ENCODE data around the gene AHI1. TPM values are rescaled to one million over a fixed set of nuclear protein-coding genes. Genes with fewer than 3 reads are reported as not detected.

Gene AHI1
- total RNA-seq, 2 experiments from 2014 or later = 10.8 to 14.0 TPM

GRCh38 chr6:135306740-135307420 lies 190.7 kb downstream of the AHI1 start:
- no peak for DNase-seq
- Mint-ChIP-seq H3K9me3 (no peaks in the 10 kb centered on the region), H3K4me3 (no peak overlapping the region), H3K4me1 (peaks cover 3% of the 10 kb centered on the region), H3K27ac (no peak overlapping the region), H3K27me3 (no peaks in the 10 kb centered on the region), H3K36me3 (ENCODE audit: low read depth) (peaks cover 7% of the 10 kb centered on the region)
- ChIA-PET CTCF (no interaction called here), POLR2A (no interaction called here)

GRCh38 chr6:135306166-135306565 lies 191.4 kb downstream of the AHI1 start:
- Mint-ChIP-seq H3K36me3 (ENCODE audit: low read depth) (peaks cover 9% of the 10 kb centered on the region), H3K4me3 (no peak overlapping the region), H3K9me3 (no peaks in the 10 kb centered on the region), H3K27ac (no peak overlapping the region), H3K27me3 (no peaks in the 10 kb centered on the region), H3K4me1 (peaks cover 3% of the 10 kb centered on the region)
- DNase-seq = no peak
- POLR2A ChIA-PET = no interaction called here
- CTCF ChIA-PET = no interaction called here

- Mint-ChIP-seq H3K4me1 (peaks cover 3% of the 10 kb centered on the region), H3K9me3 (no peaks in the 10 kb centered on the region), H3K27me3 (no peaks in the 10 kb centered on the region), H3K4me3 (no peak overlapping the region), H3K36me3 (ENCODE audit: low read depth) (peaks cover 9% of the 10 kb centered on the region), H3K27ac (no peak overlapping the region)
- ChIA-PET CTCF (no interaction called here), POLR2A (no interaction called here)
- no peak for DNase-seq
Observed at GRCh38 chr6:135305684-135306083, 191.9 kb downstream of the AHI1 start.

GRCh38 chr6:135304883-135305282 lies 192.7 kb downstream of the AHI1 start:
- no peak overlapping the region for H3K27ac Mint-ChIP-seq
- peaks cover 11% of the 10 kb centered on the region for H3K36me3 Mint-ChIP-seq (ENCODE audit: low read depth)
- no peak for DNase-seq
- H3K4me3 Mint-ChIP-seq = no peak overlapping the region
- H3K27me3 Mint-ChIP-seq = no peaks in the 10 kb centered on the region
- POLR2A ChIA-PET = no interaction called here
- H3K4me1 Mint-ChIP-seq = peaks cover 3% of the 10 kb centered on the region
- CTCF ChIA-PET = no interaction called here
- no peaks in the 10 kb centered on the region for H3K9me3 Mint-ChIP-seq

GRCh38 chr6:135301304-135301703 lies 196.2 kb downstream of the AHI1 start:
- no peaks in the 10 kb centered on the region for H3K9me3 Mint-ChIP-seq
- H3K4me3 Mint-ChIP-seq = no peak overlapping the region
- no peaks in the 10 kb centered on the region for H3K27me3 Mint-ChIP-seq
- H3K4me1 Mint-ChIP-seq = peaks cover 7% of the 10 kb centered on the region
- no peak overlapping the region for H3K27ac Mint-ChIP-seq
- CTCF ChIA-PET = interaction anchor here (0.6 to 1.0 kb wide), 2 partner anchors 56 to 166 kb away, joined by 3 to 4 read pairs; no protein-coding TSS in a partner anchor
- peaks cover 18% of the 10 kb centered on the region for H3K36me3 Mint-ChIP-seq (ENCODE audit: low read depth)
- no peak for DNase-seq
- POLR2A ChIA-PET = no interaction called here

GRCh38 chr6:135300576-135300975 lies 197.0 kb downstream of the AHI1 start:
- POLR2A ChIA-PET = no interaction called here

GRCh38 chr6:135299256-135299655 lies 198.3 kb downstream of the AHI1 start:
- peaks cover 3% of the 10 kb centered on the region for H3K4me1 Mint-ChIP-seq
- no peaks in the 10 kb centered on the region for H3K27me3 Mint-ChIP-seq
- peaks cover 17% of the 10 kb centered on the region for H3K36me3 Mint-ChIP-seq (ENCODE audit: low read depth)
- H3K9me3 Mint-ChIP-seq = peaks cover 5% of the 10 kb centered on the region
- H3K27ac Mint-ChIP-seq = no peak overlapping the region
- H3K4me3 Mint-ChIP-seq = no peak overlapping the region
- ChIA-PET POLR2A (no interaction called here), CTCF (interaction anchor here (1.0 kb wide), 1 partner anchor 22 kb away, joined by 3 read pairs; no protein-coding TSS in a partner anchor)
- DNase-seq = no peak

More at GRCh38 chr6:135300576-135300975, 197.0 kb downstream of the AHI1 start:
- Mint-ChIP-seq H3K4me3 (no peak overlapping the region), H3K36me3 (ENCODE audit: low read depth) (peaks cover 21% of the 10 kb centered on the region), H3K27ac (no peak overlapping the region), H3K9me3 (peaks cover under 1% of the 10 kb centered on the region), H3K27me3 (no peaks in the 10 kb centered on the region), H3K4me1 (peaks cover 3% of the 10 kb centered on the region)
- no peak for DNase-seq
- CTCF ChIA-PET = interaction anchor here (0.6 to 1.0 kb wide), 2 partner anchors 56 to 165 kb away, joined by 3 to 4 read pairs; no protein-coding TSS in a partner anchor

- ChIA-PET CTCF (no interaction called here), POLR2A (no interaction called here)
- Mint-ChIP-seq H3K27me3 (no peaks in the 10 kb centered on the region), H3K4me1 (peaks cover 3% of the 10 kb centered on the region), H3K27ac (no peak overlapping the region), H3K4me3 (no peak overlapping the region), H3K36me3 (ENCODE audit: low read depth) (peaks cover 17% of the 10 kb centered on the region), H3K9me3 (peaks cover 5% of the 10 kb centered on the region)
- no peak for DNase-seq
Observed at GRCh38 chr6:135298455-135298854, 199.1 kb downstream of the AHI1 start.

- Mint-ChIP-seq H3K27ac (no peak overlapping the region), H3K27me3 (no peaks in the 10 kb centered on the region), H3K36me3 (ENCODE audit: low read depth) (peaks cover 17% of the 10 kb centered on the region), H3K4me1 (peaks cover 3% of the 10 kb centered on the region), H3K4me3 (no peak overlapping the region), H3K9me3 (peaks cover 5% of the 10 kb centered on the region)
- CTCF ChIA-PET = no interaction called here
- POLR2A ChIA-PET = no interaction called here
- DNase-seq = no peak
Observed at GRCh38 chr6:135296715-135297114, 200.8 kb downstream of the AHI1 start.

- peaks cover 5% of the 10 kb centered on the region for H3K9me3 Mint-ChIP-seq
- H3K27me3 Mint-ChIP-seq = no peaks in the 10 kb centered on the region
- peaks cover 12% of the 10 kb centered on the region for H3K36me3 Mint-ChIP-seq (ENCODE audit: low read depth)
- ChIA-PET POLR2A (no interaction called here), CTCF (no interaction called here)
- no peak for DNase-seq
- H3K4me3 Mint-ChIP-seq = no peak overlapping the region
- H3K4me1 Mint-ChIP-seq = peaks cover 3% of the 10 kb centered on the region
- no peak overlapping the region for H3K27ac Mint-ChIP-seq
Observed at GRCh38 chr6:135295085-135295484, 202.5 kb downstream of the AHI1 start.

GRCh38 chr6:135291288-135292076 lies 206.1 kb downstream of the AHI1 start:
- H3K4me3 Mint-ChIP-seq = no peak overlapping the region
- no peak overlapping the region for H3K27ac Mint-ChIP-seq
- POLR2A ChIA-PET = no interaction called here
- CTCF ChIA-PET = interaction anchor here (0.6 to 0.8 kb wide), 2 partner anchors 52 to 1183 kb away, joined by 3 read pairs; no protein-coding TSS in a partner anchor
- H3K4me1 Mint-ChIP-seq = peaks cover 7% of the 10 kb centered on the region
- H3K9me3 Mint-ChIP-seq = peaks cover 7% of the 10 kb centered on the region
- no peak for DNase-seq
- peaks cover 15% of the 10 kb centered on the region for H3K36me3 Mint-ChIP-seq (ENCODE audit: low read depth)
- no peaks in the 10 kb centered on the region for H3K27me3 Mint-ChIP-seq

- no peak for DNase-seq
- ChIA-PET CTCF (no interaction called here), POLR2A (no interaction called here)
- no peak overlapping the region for H3K4me3 Mint-ChIP-seq
- H3K9me3 Mint-ChIP-seq = peaks cover 4% of the 10 kb centered on the region
- peaks cover 7% of the 10 kb centered on the region for H3K4me1 Mint-ChIP-seq
- H3K36me3 Mint-ChIP-seq (ENCODE audit: low read depth) = peaks cover 8% of the 10 kb centered on the region
- no peaks in the 10 kb centered on the region for H3K27me3 Mint-ChIP-seq
- H3K27ac Mint-ChIP-seq = no peak overlapping the region
Observed at GRCh38 chr6:135289816-135290215, 207.7 kb downstream of the AHI1 start.

- Mint-ChIP-seq H3K27me3 (no peaks in the 10 kb centered on the region), H3K4me3 (no peak overlapping the region), H3K36me3 (ENCODE audit: low read depth) (peaks cover 8% of the 10 kb centered on the region), H3K27ac (no peak overlapping the region), H3K9me3 (peaks cover 2% of the 10 kb centered on the region), H3K4me1 (peaks cover 7% of the 10 kb centered on the region)
- DNase-seq = no peak
- POLR2A ChIA-PET = no interaction called here
- CTCF ChIA-PET = no interaction called here
Observed at GRCh38 chr6:135286962-135287538, 210.5 kb downstream of the AHI1 start.
